MCF 10A (cell line): Measurements from ENCODE around the gene DESI2. TPM values are rescaled to one million over a fixed set of nuclear protein-coding genes. Genes with fewer than 3 reads are reported as not detected.

Experiments used
- BruUV-seq: library from RNA; stranded (reverse); fragments of 400-500 nt; replicated peaks from 2 replicates; lab custom pipeline; 2021; lab: Mats Ljungman, UMichigan
- CTCF ChIA-PET: fragments of 300-600 bp; sonication (Branson Sonifier 250); formaldehyde crosslinking; extraction: SDS; loops from one replicate; lab custom pipeline; 2021; ENCODE audit warnings: antibody characterized with exemption, inconsistent platforms; lab: Yijun Ruan, JAX
- POLR2A ChIA-PET: fragments of 300-600, 350-650 bp; sonication (Branson Sonifier 250); formaldehyde crosslinking; extraction: SDS; loops from one replicate; lab custom pipeline; 2020; ENCODE audit warnings: antibody characterized with exemption, inconsistent platforms; lab: Yijun Ruan, JAX
- DNase-seq: peaks from one replicate; pipeline ENCODE4 v3.0.0-alpha.2; 2018; ENCODE audit not compliant: unreplicated experiment
- H3K27ac Mint-ChIP-seq: one replicate; pipeline ENCODE4 v1.8.0; 2022; ENCODE audit warnings: mild to moderate bottlenecking, low read depth, mixed read lengths; ENCODE audit not compliant: unreplicated experiment
- H3K27me3 Mint-ChIP-seq: one replicate; pipeline ENCODE4 v1.8.0; 2022; ENCODE audit warnings: mixed read lengths; ENCODE audit not compliant: insufficient read depth, unreplicated experiment
- H3K36me3 Mint-ChIP-seq: one replicate; pipeline ENCODE4 v1.8.0; 2022; ENCODE audit warnings: mild to moderate bottlenecking, moderate library complexity, mixed read lengths; ENCODE audit not compliant: insufficient read depth, unreplicated experiment
- H3K4me1 Mint-ChIP-seq: one replicate; pipeline ENCODE4 v1.8.0; 2022; ENCODE audit warnings: mixed read lengths; ENCODE audit not compliant: insufficient read depth, unreplicated experiment
- H3K4me3 Mint-ChIP-seq: one replicate; pipeline ENCODE4 v1.8.0; 2022; ENCODE audit warnings: mild to moderate bottlenecking, moderate library complexity, mixed read lengths; ENCODE audit not compliant: unreplicated experiment
- H3K9me3 Mint-ChIP-seq: one replicate; pipeline ENCODE4 v1.8.0; 2022; ENCODE audit warnings: mixed read lengths; ENCODE audit not compliant: unreplicated experiment
- CTCF ChIP-seq: fragments of 200-600 bp; IDR thresholded peaks from one replicate; pipeline ENCODE4 v1.8.0; 2022; ENCODE audit warnings: antibody characterized with exemption, mild to moderate bottlenecking; ENCODE audit not compliant: unreplicated experiment
- intact Hi-C: fragments of 100-400 bp; cut with micrococcal nuclease; formaldehyde crosslinking; loops from 2 replicates; pipeline ENCODE4 v1.14.1; 2022
- total RNA-seq: library from RNA; stranded (reverse); gene quantifications from 2 replicates; pipeline ENCODE4 v1.2.3, GENCODE V29; 2022

Gene DESI2
- total RNA-seq, 1 experiment from 2014 or later, result 101 TPM

- TF ChIP-seq CTCF, result no peak
- Mint-ChIP-seq H3K27ac (no peak overlapping the region), H3K36me3 (peaks cover 19% of the 10 kb centered on the region), H3K4me1 (peaks cover 2% of the 10 kb centered on the region), H3K9me3 (no peaks in the 10 kb centered on the region), H3K4me3 (no peak overlapping the region), H3K27me3 (no peaks in the 10 kb centered on the region)
- CTCF ChIA-PET, result no interaction called here
- no TSS peak for BruUV-seq
- DNase-seq, result no peak
- POLR2A ChIA-PET, result no interaction called here
- intact Hi-C loops, result no loop called here
Measured at GRCh38 chr1:244667797-244668196, 14.9 kb downstream of the DESI2 start.

GRCh38 chr1:244672946-244673682, 20.2 kb downstream of the DESI2 start:
- H3K36me3 Mint-ChIP-seq, result peaks cover 40% of the 10 kb centered on the region
- no peak for DNase-seq
- CTCF ChIA-PET, result interaction anchor here (0.7 to 1.0 kb wide), 5 partner anchors 14 to 379 kb away, joined by 3 to 4 read pairs (median 3); no protein-coding TSS in a partner anchor
- H3K4me3 Mint-ChIP-seq, result no peak overlapping the region
- peaks cover 24% of the 10 kb centered on the region for H3K4me1 Mint-ChIP-seq
- H3K27ac Mint-ChIP-seq, result peak overlapping the region; percentile 21
- no peaks in the 10 kb centered on the region for H3K9me3 Mint-ChIP-seq
- POLR2A ChIA-PET, result interaction anchor here (0.6 to 1.2 kb wide), 3 partner anchors 47 to 887 kb away, joined by 3 to 5 read pairs (median 3); no protein-coding TSS in a partner anchor
- no peak for TF ChIP-seq CTCF
- no TSS peak for BruUV-seq
- H3K27me3 Mint-ChIP-seq, result no peaks in the 10 kb centered on the region
- intact Hi-C loops, result no loop called here

- Mint-ChIP-seq H3K9me3 (no peaks in the 10 kb centered on the region), H3K27ac (peak overlapping the region; percentile 41), H3K4me3 (no peak overlapping the region), H3K27me3 (no peaks in the 10 kb centered on the region), H3K4me1 (peaks cover 24% of the 10 kb centered on the region), H3K36me3 (peaks cover 40% of the 10 kb centered on the region)
- POLR2A ChIA-PET, result interaction anchor here (0.6 to 1.2 kb wide), 3 partner anchors 16 to 35 kb away, joined by 3 read pairs; no protein-coding TSS in a partner anchor
- CTCF ChIA-PET, result interaction anchor here (0.6 to 1.5 kb wide), 3 partner anchors 13 to 118 kb away, joined by 3 to 6 read pairs (median 6); no protein-coding TSS in a partner anchor
- no TSS peak for BruUV-seq
- no peak for TF ChIP-seq CTCF
- intact Hi-C loops, result no loop called here
- DNase-seq, result no peak
Measured at GRCh38 chr1:244674446-244674845, 21.5 kb downstream of the DESI2 start.

- H3K9me3 Mint-ChIP-seq, result no peaks in the 10 kb centered on the region
- H3K27ac Mint-ChIP-seq, result peak overlapping the region; percentile 41
Measured at GRCh38 chr1:244675167-244675566, 22.2 kb downstream of the DESI2 start.

More at GRCh38 chr1:244675167-244675566, 22.2 kb downstream of the DESI2 start:
- CTCF ChIA-PET, result interaction anchor here (0.6 to 1.5 kb wide), 6 partner anchors 13 to 955 kb away, joined by 3 to 6 read pairs (median 4); no protein-coding TSS in a partner anchor
- no peak for DNase-seq
- intact Hi-C loops, result no loop called here
- no peak for TF ChIP-seq CTCF
- BruUV-seq, result no TSS peak
- POLR2A ChIA-PET, result interaction anchor here (0.7 to 3.1 kb wide), 6 partner anchors 10 to 52 kb away, joined by 3 to 18 read pairs (median 4); partner anchors contain the start of gene DESI2
- H3K4me1 Mint-ChIP-seq, result peaks cover 24% of the 10 kb centered on the region
- H3K36me3 Mint-ChIP-seq, result peaks cover 44% of the 10 kb centered on the region
- no peak overlapping the region for H3K4me3 Mint-ChIP-seq
- H3K27me3 Mint-ChIP-seq, result no peaks in the 10 kb centered on the region
